Measurements from ENCODE around the gene PIGV. TPM values are rescaled to one million over a fixed set of nuclear protein-coding genes. Genes with fewer than 3 reads are reported as not detected.
"Not testable (repeated sequence)": the region's sequence is repeated elsewhere in the genome, so short reads cannot be mapped to it uniquely, and the experiment has no call there.

The PIGV gene
- total RNA-seq, 2 experiments from 2014 or later: 21.5 TPM

DNA sequence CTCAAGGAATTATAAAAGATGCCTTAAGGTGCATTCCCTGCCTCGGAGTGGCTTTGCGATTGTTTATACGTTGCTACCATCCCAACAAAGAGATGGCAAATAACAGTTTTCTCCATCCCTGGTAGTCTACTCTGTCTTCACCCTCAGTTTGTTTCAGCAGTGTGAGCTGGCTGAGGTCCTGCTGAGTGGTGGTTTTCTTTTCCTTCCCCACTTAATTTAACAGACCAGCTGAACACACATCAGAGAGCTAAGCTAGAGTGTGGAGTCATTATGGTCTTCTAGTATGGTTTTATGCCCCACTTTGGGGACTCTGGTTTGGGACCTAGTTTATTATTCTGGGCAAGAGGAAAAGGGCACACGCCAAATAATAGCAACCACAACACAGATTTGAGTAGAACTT, 2.2 kb downstream of the PIGV start:
- no peak for ATAC-seq (ENCODE audit: low read depth)
- H3K4me3 Mint-ChIP-seq: peak overlapping the region; percentile 99
- peak overlapping the region; percentile 100 for H3K27ac Mint-ChIP-seq
- no peaks in the 10 kb centered on the region for H3K27me3 Mint-ChIP-seq
- peaks cover 58% of the 10 kb centered on the region for H3K4me1 Mint-ChIP-seq
- POLR2A ChIA-PET: interaction anchor here (0.6 to 9.3 kb wide), 11 partner anchors 11 to 1445 kb away, joined by 4 to 357 read pairs (median 21); partner anchors contain the start of genes ARID1A and HMGN2
- no peak for DNase-seq
- H3K36me3 Mint-ChIP-seq: peaks cover 26% of the 10 kb centered on the region
- no peaks in the 10 kb centered on the region for H3K9me3 Mint-ChIP-seq

DNA sequence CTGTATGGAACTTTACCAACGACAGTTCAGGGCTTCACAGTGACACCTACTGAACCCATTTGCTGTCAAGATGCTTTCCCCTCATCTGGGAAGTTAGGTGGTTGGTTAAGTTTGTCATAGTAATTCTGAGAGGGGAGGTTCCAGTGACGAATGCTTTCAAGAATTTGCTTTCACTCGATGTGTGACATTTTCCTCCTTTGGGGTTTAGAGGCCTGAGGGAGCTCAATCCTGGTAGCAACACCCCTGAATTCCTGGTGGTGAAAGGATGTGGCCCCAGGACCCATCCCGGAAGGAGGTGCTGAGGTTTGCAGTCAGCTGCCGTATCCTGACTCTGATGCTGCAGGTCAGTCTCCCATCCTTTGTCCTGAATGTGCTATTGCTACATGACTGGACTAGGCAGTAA, 2.8 kb downstream of the PIGV start:
- Mint-ChIP-seq H3K36me3 (peaks cover 27% of the 10 kb centered on the region), H3K4me1 (peaks cover 53% of the 10 kb centered on the region), H3K4me3 (peak overlapping the region; percentile 99), H3K27ac (peak overlapping the region; percentile 100), H3K9me3 (no peaks in the 10 kb centered on the region), H3K27me3 (no peaks in the 10 kb centered on the region)
- POLR2A ChIA-PET: interaction anchor here (0.6 to 9.3 kb wide), 10 partner anchors 10 to 1446 kb away, joined by 3 to 357 read pairs (median 24); partner anchors contain the start of genes ARID1A and HMGN2
- ATAC-seq (ENCODE audit: low read depth): no peak
- no peak for DNase-seq

DNA sequence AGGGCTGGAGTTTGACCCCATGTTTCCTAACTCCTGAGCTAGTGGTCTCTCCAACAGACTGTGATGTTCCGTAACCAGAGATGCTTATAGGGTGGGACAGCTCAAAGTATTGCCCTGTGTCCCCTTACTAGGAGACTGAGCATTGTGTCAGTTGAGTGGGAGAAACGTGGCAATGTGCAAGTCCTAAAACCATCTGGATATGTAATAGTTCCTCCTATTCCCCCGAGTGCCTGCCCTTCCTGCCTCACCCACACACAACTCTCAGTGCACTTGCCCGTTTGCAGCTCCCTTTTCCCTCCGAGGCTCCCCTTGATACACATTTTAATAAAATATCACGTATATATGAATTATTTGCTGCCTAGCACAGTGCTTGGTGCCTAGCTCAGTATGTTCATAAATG, 3.4 kb downstream of the PIGV start:
- Mint-ChIP-seq H3K27ac (peak overlapping the region; percentile 100), H3K36me3 (peaks cover 29% of the 10 kb centered on the region), H3K4me1 (peaks cover 47% of the 10 kb centered on the region), H3K4me3 (peak overlapping the region; percentile 99), H3K9me3 (no peaks in the 10 kb centered on the region), H3K27me3 (no peaks in the 10 kb centered on the region)
- POLR2A ChIA-PET: interaction anchor here (1.0 to 9.3 kb wide), 7 partner anchors 9 to 319 kb away, joined by 3 to 357 read pairs (median 27); partner anchors contain the start of genes ARID1A and HMGN2
- ATAC-seq (ENCODE audit: low read depth): no peak
- DNase-seq: no peak

GRCh38 chr1:26791626-26792025, 3.9 kb downstream of the PIGV start:
- Mint-ChIP-seq H3K27ac (peak overlapping the region; percentile 65), H3K36me3 (peaks cover 33% of the 10 kb centered on the region), H3K4me1 (peaks cover 42% of the 10 kb centered on the region), H3K9me3 (no peaks in the 10 kb centered on the region), H3K27me3 (no peaks in the 10 kb centered on the region), H3K4me3 (peak overlapping the region; percentile 31)
- POLR2A ChIA-PET: interaction anchor here (4.6 to 9.3 kb wide), 2 partner anchors 9 to 94 kb away, joined by 75 to 357 read pairs; partner anchors contain the start of gene ARID1A
- DNase-seq (no peak), ATAC-seq (ENCODE audit: low read depth) (no peak)

- POLR2A ChIA-PET: interaction anchor here (0.6 kb wide), 1 partner anchor 185 kb away, joined by 3 read pairs; no protein-coding TSS in a partner anchor
- peaks cover 39% of the 10 kb centered on the region for H3K4me1 Mint-ChIP-seq
- no peaks in the 10 kb centered on the region for H3K9me3 Mint-ChIP-seq
- H3K36me3 Mint-ChIP-seq: peaks cover 41% of the 10 kb centered on the region
- no peak overlapping the region for H3K4me3 Mint-ChIP-seq
- peak overlapping the region; percentile 1 for H3K27ac Mint-ChIP-seq
- DNase-seq (no peak), ATAC-seq (ENCODE audit: low read depth) (no peak)
- no peaks in the 10 kb centered on the region for H3K27me3 Mint-ChIP-seq
These were observed 5.2 kb downstream of the PIGV start for GRCh38 chr1:26792924-26793323.

DNA sequence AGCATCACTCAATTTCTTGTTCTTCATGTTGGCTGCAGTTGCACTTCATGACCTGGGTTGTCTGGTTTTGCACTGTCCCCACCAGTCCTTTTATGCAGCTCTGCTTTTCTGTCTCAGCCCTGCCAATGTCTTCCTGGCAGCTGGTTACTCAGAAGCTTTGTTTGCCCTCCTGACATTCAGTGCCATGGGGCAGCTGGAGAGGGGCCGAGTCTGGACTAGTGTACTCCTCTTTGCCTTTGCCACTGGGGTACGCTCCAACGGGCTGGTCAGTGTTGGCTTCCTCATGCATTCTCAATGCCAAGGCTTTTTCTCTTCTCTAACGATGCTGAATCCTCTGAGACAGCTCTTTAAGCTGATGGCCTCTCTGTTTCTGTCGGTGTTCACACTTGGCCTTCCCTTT, 6.6 kb downstream of the PIGV start:
- no peak for ATAC-seq (ENCODE audit: low read depth)
- H3K4me1 Mint-ChIP-seq: peaks cover 42% of the 10 kb centered on the region
- POLR2A ChIA-PET: no interaction called here
- peaks cover 44% of the 10 kb centered on the region for H3K36me3 Mint-ChIP-seq
- no peak overlapping the region for H3K4me3 Mint-ChIP-seq
- H3K9me3 Mint-ChIP-seq: no peaks in the 10 kb centered on the region
- H3K27ac Mint-ChIP-seq: peak overlapping the region; percentile 55
- H3K27me3 Mint-ChIP-seq: no peaks in the 10 kb centered on the region
- no peak for DNase-seq

DNA sequence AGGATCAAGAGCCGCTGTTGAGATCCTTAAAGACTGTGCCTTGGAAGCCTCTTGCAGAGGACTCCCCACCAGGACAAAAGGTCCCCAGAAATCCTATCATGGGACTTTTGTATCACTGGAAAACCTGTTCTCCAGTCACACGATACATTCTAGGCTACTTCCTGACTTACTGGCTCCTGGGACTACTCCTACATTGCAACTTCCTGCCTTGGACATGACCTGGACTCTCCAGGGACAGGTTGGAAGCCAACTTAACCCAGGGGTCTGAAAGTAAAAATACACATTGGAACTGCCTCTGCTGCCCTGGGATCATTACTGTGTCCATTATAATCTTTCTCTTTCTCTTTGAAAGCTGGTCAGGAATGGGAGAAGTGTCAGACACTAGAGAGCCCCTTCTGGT, 9.9 kb downstream of the PIGV start:
- Mint-ChIP-seq H3K4me3 (no peak overlapping the region), H3K27me3 (no peaks in the 10 kb centered on the region), H3K27ac (peak overlapping the region; percentile 81), H3K4me1 (peaks cover 47% of the 10 kb centered on the region), H3K36me3 (peaks cover 42% of the 10 kb centered on the region), H3K9me3 (peaks cover 2% of the 10 kb centered on the region)
- DNase-seq: no peak
- POLR2A ChIA-PET: interaction anchor here (2.2 kb wide), 1 partner anchor 9 kb away, joined by 10 read pairs; the partner anchor contains the start of gene PIGV
- ATAC-seq (ENCODE audit: low read depth): no peak

DNA sequence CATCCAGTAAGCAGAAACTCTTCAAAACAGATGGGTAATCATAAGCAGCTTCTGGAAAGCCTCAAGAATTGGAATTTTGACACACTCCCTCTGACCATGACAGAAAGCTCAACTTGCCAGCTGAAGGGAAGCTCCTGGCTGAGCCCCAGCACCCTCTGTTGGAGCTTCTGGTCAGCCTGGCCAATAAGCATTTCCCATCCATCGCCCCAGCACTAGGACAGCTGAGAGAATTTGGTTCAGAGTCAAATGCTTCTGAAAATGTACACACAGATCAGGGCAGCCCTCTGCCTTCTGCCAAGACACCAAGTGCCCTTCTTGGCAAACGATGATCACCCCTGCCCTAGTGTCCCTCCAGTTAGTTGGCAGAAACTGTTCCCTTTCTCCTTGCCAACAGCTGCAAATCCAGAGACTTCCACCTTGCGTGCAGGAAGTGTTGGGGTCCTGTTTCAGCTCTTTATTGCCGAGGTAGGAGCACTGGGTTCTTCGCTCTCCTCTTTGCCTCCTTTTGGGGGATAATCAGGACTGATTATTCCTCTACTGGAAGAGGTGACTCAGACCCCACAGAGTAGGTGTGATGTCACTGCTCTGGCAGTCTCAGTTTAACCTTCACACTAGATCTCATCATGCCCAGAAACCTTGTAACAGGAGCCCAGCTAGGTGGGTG, 11.9 kb downstream of the PIGV start:
- Mint-ChIP-seq H3K4me1 (peaks cover 41% of the 10 kb centered on the region), H3K9me3 (peaks cover 2% of the 10 kb centered on the region), H3K36me3 (peaks cover 25% of the 10 kb centered on the region), H3K4me3 (peak overlapping the region; percentile 67), H3K27me3 (no peaks in the 10 kb centered on the region), H3K27ac (peak overlapping the region; percentile 93)
- POLR2A ChIA-PET: interaction anchor here (1.0 to 3.8 kb wide), 12 partner anchors 10 to 122 kb away, joined by 3 to 75 read pairs (median 8); partner anchors contain the start of genes NUDC and PIGV
- DNase-seq: no peak
- ATAC-seq (ENCODE audit: low read depth): peak; percentile 70

- H3K27me3 Mint-ChIP-seq; H3K27ac Mint-ChIP-seq; H3K36me3 Mint-ChIP-seq; POLR2A ChIA-PET; H3K4me3 Mint-ChIP-seq; ATAC-seq (ENCODE audit: low read depth); H3K9me3 Mint-ChIP-seq; DNase-seq: not testable (repeated sequence)
- peaks cover 39% of the 10 kb centered on the region for H3K4me1 Mint-ChIP-seq
These were observed 16.2 kb downstream of the PIGV start for GRCh38 chr1:26803932-26804331.

GRCh38 chr1:26810105-26810504, 22.4 kb downstream of the PIGV start:
- Mint-ChIP-seq H3K4me1 (peaks cover 22% of the 10 kb centered on the region), H3K4me3 (peak overlapping the region; percentile 59), H3K27ac (peak overlapping the region; percentile 64)
- POLR2A ChIA-PET: interaction anchor here (0.6 to 1.7 kb wide), 7 partner anchors 9 to 234 kb away, joined by 3 to 11 read pairs (median 4); no protein-coding TSS in a partner anchor
- DNase-seq (peak; percentile 51), ATAC-seq (ENCODE audit: low read depth) (peak; percentile 81)
- H3K27me3 Mint-ChIP-seq, H3K9me3 Mint-ChIP-seq, H3K36me3 Mint-ChIP-seq: not testable (repeated sequence)

- H3K9me3 Mint-ChIP-seq: no peaks in the 10 kb centered on the region
- no peak overlapping the region for H3K27ac Mint-ChIP-seq
- no peaks in the 10 kb centered on the region for H3K27me3 Mint-ChIP-seq
- no peak overlapping the region for H3K4me3 Mint-ChIP-seq
- DNase-seq: no peak
- no peaks in the 10 kb centered on the region for H3K36me3 Mint-ChIP-seq
- peaks cover 19% of the 10 kb centered on the region for H3K4me1 Mint-ChIP-seq
- POLR2A ChIA-PET: interaction anchor here (0.8 to 1.7 kb wide), 7 partner anchors 9 to 23 kb away, joined by 3 to 11 read pairs (median 6); partner anchors contain the start of gene PIGV
- ATAC-seq (ENCODE audit: low read depth): no peak
These were observed 23.3 kb downstream of the PIGV start for GRCh38 chr1:26811057-26811456.

- Mint-ChIP-seq H3K4me1 (peaks cover 18% of the 10 kb centered on the region), H3K4me3 (no peak overlapping the region), H3K9me3 (no peaks in the 10 kb centered on the region), H3K27me3 (no peaks in the 10 kb centered on the region), H3K36me3 (no peaks in the 10 kb centered on the region), H3K27ac (no peak overlapping the region)
- no peak for ATAC-seq (ENCODE audit: low read depth)
- DNase-seq: no peak
- POLR2A ChIA-PET: interaction anchor here (1.3 kb wide), 1 partner anchor 9 kb away, joined by 3 read pairs; no protein-coding TSS in a partner anchor
These were observed 24.0 kb downstream of the PIGV start for GRCh38 chr1:26811708-26812107.

DNA sequence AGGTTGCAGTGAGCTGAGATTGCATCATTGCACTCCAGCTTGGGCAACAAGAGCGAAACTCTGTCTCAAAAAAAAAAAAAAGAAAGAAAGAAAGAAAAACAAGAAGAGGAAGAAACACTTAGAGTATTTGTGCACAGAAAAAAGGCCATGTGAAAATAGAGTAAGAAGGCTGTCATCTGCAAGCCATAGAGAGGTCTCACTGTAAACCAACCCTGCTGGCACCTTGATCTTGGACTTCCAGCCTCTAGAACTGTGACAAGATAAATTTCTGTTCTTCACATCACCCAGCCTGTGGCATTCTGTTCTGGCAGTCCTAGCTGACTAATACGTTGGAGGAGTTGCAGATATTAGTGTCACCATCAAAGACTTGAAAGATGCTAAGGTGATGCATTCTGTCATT, 26.6 kb downstream of the PIGV start:
- Mint-ChIP-seq H3K27me3 (no peaks in the 10 kb centered on the region), H3K4me3 (no peak overlapping the region), H3K36me3 (no peaks in the 10 kb centered on the region), H3K4me1 (peaks cover 15% of the 10 kb centered on the region), H3K27ac (no peak overlapping the region), H3K9me3 (no peaks in the 10 kb centered on the region)
- no peak for ATAC-seq (ENCODE audit: low read depth)
- DNase-seq: no peak
- POLR2A ChIA-PET: interaction anchor here (0.6 to 1.3 kb wide), 2 partner anchors 14 kb away, joined by 3 to 4 read pairs; no protein-coding TSS in a partner anchor

All from activated naive CD8-positive, alpha-beta T cell treated with anti-CD3 and anti-CD28 coated beads, Interleukin-2, amount 10 ng/mL, durations not matched to agents 7 days and 5 days (primary cell).